ENCODE results near the gene ZSCAN5B.
"Not testable (repeated sequence)": the region's sequence is repeated elsewhere in the genome, so short reads cannot be mapped to it uniquely, and the experiment has no call there.

The ZSCAN5B gene, protein sequence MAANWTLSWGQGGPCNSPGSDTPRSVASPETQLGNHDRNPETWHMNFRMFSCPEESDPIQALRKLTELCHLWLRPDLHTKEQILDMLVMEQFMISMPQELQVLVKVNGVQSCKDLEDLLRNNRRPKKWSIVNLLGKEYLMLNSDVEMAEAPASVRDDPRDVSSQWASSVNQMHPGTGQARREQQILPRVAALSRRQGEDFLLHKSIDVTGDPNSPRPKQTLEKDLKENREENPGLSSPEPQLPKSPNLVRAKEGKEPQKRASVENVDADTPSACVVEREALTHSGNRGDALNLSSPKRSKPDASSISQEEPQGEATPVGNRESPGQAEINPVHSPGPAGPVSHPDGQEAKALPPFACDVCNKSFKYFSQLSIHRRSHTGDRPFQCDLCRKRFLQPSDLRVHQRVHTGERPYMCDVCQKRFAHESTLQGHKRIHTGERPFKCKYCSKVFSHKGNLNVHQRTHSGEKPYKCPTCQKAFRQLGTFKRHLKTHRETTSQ

DNA sequence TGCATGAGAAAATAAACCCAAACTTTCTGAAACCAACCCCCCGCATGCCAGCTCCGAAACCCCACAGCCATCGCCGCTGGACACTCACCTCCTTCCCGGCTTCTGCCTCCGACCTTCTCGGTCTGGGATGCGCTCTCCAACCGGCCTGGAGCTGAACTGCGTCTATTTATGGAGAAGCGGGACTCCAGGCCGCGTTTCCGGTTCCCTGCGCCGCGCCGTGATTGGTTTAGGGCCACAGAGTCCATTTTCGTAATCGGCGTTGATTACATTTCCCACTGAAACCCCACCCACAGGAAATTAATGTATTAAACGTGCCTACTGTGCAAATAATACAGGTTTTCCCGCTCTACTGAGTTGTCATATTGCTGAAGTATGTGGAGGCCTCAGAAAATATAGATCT, at the start of gene ZSCAN5B:
Gene ZSCAN5B, minus strand, starts transcription at position 138 of the 400 bp plus-strand sequence. CDS start 4,731 bp downstream, outside the sequence.
- not testable (repeated sequence) for H3K9me3 Mint-ChIP-seq, ATAC-seq, H3K27ac Mint-ChIP-seq, H3K4me3 Mint-ChIP-seq, H3K4me1 Mint-ChIP-seq, H3K36me3 Mint-ChIP-seq, H3K27me3 Mint-ChIP-seq

DNA sequence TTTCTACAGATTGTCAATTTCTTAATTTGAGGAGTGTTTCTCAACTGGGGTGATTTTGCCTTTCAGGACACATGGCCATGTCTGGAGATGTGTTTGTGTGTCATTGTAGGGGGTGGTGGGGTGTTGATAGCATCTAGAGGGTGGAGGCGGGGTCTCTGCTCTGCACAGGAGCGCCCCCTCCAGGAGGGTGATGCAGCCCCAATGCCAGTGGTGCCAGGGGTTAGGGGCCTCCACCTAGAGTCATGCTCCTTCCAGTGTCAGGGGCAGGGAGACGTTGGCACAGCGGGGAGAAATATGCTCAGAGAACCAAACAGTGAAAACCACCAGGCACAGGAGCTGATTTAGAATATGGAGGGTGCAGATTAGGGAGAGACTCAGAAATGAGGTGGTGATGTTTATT, 48.2 kb upstream of the ZSCAN5B start:
- not testable (repeated sequence) for H3K4me1 Mint-ChIP-seq, H3K27me3 Mint-ChIP-seq

DNA sequence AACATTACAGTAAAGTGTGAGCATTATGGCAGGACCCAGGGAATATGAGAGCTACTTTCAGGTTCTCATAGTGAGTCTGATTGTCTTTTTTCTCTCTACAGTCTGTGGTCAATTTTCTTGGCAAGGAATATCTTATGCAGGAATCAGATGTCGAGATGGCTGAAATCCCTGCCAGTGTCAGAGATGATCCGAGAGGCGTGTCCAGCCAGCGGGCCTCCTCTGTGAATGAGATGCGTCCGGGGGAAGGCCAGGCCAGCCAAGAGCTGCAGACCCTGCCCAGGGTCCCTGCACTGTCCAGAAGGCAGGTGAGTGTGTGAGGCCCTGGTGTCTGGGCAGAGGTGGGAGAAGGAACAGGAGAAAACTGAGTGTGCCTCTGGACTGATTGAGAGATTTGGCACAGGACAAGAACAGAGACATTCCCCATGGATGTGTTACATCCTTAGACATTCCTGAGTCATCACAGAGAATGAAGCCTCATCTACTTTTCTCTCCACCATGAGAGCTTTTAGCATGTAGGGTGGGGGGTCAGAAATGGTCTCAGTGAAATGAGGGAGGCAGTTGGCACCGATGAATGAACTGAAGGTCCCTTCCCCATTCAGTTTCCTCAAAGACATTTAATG, 47.6 kb upstream of the ZSCAN5B start:
- peaks cover 7% of the 10 kb centered on the region for H3K36me3 Mint-ChIP-seq
- no peaks in the 10 kb centered on the region for H3K9me3 Mint-ChIP-seq
- H3K27me3 Mint-ChIP-seq, result no peaks in the 10 kb centered on the region
- H3K4me3 Mint-ChIP-seq, result no peak overlapping the region
- H3K4me1 Mint-ChIP-seq, result no peaks in the 10 kb centered on the region
- no peak for ATAC-seq
- no peak overlapping the region for H3K27ac Mint-ChIP-seq

More for the DNA sequence above, 48.2 kb upstream of the ZSCAN5B start:
- H3K9me3 Mint-ChIP-seq, H3K36me3 Mint-ChIP-seq, H3K27ac Mint-ChIP-seq, H3K4me3 Mint-ChIP-seq, ATAC-seq: not testable (repeated sequence)

DNA sequence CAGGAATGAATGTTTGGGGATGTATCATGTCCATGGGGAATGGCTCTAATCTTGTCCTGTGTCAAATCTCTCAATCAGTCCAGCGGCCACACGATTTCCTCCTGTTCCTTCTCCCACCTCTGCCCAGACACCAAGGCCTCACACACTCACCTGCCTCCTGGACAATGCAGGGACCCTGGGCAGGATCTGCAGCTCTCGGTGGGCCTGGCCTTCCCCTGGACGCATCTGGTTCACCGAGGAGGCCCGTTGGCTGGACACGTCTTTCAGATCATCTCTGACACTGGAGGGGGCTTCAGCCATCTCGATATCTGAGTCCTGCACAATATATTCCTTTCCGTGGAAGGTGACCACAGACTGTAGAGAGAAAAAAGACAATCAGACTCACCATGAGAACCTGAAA, 25.9 kb upstream of the ZSCAN5B start:
- Mint-ChIP-seq H3K36me3 (peaks cover 38% of the 10 kb centered on the region), H3K27me3 (peaks cover 2% of the 10 kb centered on the region), H3K4me1 (no peaks in the 10 kb centered on the region), H3K4me3 (no peak overlapping the region), H3K27ac (no peak overlapping the region), H3K9me3 (no peaks in the 10 kb centered on the region)
- ATAC-seq, result no peak

DNA sequence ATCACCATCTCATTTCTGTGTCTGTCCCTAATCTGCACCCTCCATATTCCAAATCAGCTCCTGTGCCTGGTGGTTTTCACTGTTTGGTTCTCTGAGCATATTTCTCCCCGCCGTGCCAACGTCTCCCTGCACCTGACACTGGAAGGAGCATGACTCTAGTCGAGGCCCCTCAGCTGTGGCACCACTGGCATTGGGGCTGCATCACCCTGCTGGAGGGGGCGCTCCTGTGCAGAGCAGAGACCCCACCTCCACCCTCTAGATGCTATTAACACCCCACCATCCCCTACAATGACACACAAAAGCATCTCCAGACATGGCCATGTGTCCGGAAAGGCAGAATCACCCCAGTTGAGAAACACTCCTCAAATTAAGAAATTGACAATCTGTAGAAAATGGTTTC, 25.3 kb upstream of the ZSCAN5B start:
- H3K27ac Mint-ChIP-seq, result no peak overlapping the region

DNA sequence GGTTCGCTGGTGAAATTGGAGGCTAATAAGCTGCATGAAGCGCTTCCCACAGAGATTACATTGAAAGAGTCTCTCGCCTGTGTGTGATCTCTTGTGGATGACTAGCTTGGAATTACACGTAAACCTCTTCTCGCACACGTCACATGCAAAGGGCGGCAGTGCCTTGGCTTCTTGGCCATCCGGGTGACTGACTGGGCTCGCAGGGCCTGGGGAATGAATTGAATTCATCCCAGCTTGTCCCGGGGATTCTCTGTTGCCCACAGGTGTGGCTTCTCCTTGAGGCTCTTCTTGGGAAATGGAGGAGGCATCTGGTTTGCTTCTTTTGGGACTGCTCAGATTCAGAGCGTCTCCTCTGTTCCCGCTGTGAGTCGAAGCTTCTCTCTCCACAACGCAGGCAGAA, 24.3 kb upstream of the ZSCAN5B start:
- no peak for ATAC-seq
- no peaks in the 10 kb centered on the region for H3K4me1 Mint-ChIP-seq

More for the DNA sequence above, 25.3 kb upstream of the ZSCAN5B start:
- ATAC-seq, result no peak
- Mint-ChIP-seq H3K4me1 (no peaks in the 10 kb centered on the region), H3K4me3 (no peak overlapping the region), H3K36me3 (peaks cover 38% of the 10 kb centered on the region), H3K27me3 (peaks cover 8% of the 10 kb centered on the region), H3K9me3 (no peaks in the 10 kb centered on the region)

DNA sequence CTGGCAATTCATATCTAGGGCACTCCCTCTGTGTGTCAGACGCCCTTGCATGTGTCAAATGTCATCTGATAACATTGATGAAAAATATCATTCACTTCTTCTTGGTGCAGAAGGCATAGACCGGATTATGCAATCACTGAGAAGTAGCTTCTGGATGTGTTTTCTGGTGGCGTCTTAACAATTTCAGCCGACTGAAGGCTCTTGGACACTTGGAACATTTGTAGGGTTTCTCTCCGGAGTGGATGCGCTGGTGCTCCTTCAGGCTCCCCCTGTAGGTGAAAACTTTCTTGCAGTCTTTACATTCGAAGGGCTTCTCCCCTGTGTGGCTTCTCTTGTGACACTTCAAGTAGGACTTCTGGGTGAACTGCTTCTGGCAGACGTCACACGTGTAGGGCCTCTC, 23.9 kb upstream of the ZSCAN5B start:
- not testable (repeated sequence) for H3K4me3 Mint-ChIP-seq, H3K27ac Mint-ChIP-seq, H3K9me3 Mint-ChIP-seq, ATAC-seq, H3K4me1 Mint-ChIP-seq
- Mint-ChIP-seq H3K27me3 (peaks cover 13% of the 10 kb centered on the region), H3K36me3 (peaks cover 38% of the 10 kb centered on the region)

More for the DNA sequence above, 24.3 kb upstream of the ZSCAN5B start:
- peaks cover 13% of the 10 kb centered on the region for H3K27me3 Mint-ChIP-seq
- H3K27ac Mint-ChIP-seq, result no peak overlapping the region
- no peak overlapping the region for H3K4me3 Mint-ChIP-seq
- peaks cover 38% of the 10 kb centered on the region for H3K36me3 Mint-ChIP-seq
- no peaks in the 10 kb centered on the region for H3K9me3 Mint-ChIP-seq

DNA sequence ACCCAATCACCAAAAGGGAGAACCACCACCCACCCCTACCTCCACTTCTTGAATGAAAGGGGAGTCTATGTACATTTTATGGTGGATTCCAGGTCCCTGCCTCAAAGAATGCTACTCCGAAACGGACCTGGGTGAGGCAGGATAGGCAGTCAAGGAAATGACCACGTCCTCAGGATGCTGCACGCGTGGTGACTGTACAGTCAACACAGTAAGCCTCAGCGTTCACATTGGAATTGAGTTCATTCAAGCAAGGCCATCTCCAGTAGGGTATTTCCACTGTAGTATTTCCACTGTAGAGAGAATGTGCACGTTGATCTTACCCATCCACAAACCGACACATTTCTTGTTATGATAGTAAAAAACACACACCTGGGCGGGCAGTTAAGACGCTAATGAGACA, 21.4 kb upstream of the ZSCAN5B start:
- Mint-ChIP-seq H3K4me1 (no peaks in the 10 kb centered on the region), H3K27me3 (peaks cover 33% of the 10 kb centered on the region), H3K36me3 (peaks cover 33% of the 10 kb centered on the region), H3K4me3 (no peak overlapping the region), H3K27ac (no peak overlapping the region), H3K9me3 (no peaks in the 10 kb centered on the region)
- ATAC-seq, result no peak

DNA sequence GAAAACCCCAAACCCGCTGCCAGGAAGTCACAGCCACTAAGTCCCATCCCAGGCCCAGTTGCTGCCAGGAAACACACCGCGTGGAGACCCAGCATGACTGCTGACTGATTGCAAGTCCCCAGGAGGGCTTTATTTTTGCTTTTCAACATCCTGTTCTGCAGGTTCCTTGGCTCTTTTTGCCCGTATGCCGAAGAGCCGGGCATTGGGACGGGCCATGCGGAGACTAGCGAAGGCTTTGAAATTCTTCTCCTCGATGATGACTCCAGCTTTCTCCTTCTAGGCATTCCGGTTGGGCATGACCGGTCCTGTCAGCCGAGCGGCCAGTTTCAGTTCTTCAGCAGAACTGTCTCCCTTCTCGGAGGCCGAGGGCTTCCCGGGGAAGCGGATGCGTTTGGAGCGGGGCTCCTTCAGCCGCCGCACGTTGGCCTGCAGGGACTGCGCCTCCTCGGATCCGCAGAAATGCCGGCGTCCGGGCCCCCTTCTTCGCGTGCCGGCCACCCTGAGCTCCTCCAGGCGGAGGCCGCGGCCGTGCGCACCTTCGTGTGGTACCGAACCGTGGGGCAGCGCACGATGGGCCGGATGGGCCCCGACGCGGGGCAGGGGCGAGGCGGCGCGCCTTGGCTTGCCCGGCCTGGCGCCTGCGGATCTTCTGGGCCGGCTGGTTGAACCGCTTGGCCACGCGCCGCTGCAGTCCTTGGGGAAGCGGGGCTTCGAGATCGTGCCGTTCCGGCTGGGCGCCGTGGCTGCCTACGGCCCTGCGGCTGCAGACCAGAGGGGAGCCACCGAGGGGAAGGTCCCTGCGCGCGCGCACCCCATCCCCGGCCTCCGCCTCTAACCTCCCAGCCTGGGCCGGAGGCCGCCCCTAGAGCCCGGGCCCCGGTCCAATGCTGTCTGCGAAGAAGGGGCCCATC, 19.7 kb upstream of the ZSCAN5B start:
- Mint-ChIP-seq H3K27me3 (peaks cover 33% of the 10 kb centered on the region), H3K27ac (no peak overlapping the region), H3K4me1 (no peaks in the 10 kb centered on the region), H3K9me3 (no peaks in the 10 kb centered on the region), H3K36me3 (peaks cover 18% of the 10 kb centered on the region), H3K4me3 (peak overlapping the region; percentile 56)
- peak; percentile 66 for ATAC-seq

DNA sequence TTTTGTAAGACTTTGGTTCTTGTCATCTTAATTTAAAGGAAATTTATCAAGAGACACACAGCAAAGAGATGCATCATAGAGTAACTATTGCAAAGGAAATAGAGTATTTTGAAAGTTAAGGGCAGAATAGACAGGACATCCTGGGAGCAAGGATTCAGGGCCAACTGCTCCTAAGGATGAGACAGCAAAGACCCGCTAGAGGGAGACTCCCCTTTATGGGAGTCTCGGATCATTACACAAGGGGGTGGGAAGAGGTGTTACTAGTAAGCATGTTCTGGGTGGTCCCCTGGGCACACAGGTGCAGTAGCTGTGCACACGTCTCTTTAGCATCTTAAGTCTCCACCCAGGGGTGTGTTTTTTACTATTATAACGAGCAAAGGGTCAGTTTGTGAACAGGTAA, 14.1 kb upstream of the ZSCAN5B start:
- Mint-ChIP-seq H3K4me3 (no peak overlapping the region), H3K27ac (no peak overlapping the region), H3K9me3 (no peaks in the 10 kb centered on the region), H3K27me3 (peaks cover 45% of the 10 kb centered on the region), H3K4me1 (no peaks in the 10 kb centered on the region), H3K36me3 (no peaks in the 10 kb centered on the region)
- no peak for ATAC-seq

DNA sequence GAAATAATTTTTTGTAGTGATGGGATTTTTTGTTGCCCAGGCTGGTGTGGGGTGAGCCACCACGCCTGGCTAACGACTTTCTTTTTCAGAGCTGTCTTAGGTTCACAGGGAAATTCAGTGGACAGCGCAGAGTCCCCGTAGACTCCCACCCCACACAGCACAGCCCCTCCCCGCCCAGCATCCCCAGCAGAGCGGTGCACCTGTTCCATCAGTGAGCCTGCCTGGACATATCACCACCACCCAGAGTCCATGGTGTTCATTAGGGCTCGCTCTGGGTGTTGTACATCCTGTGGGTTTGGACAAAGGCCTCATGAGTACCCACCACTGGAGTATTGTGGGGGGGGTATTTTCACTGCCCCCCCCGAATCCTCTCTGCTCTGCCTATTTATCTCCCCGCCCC, 12.5 kb upstream of the ZSCAN5B start:
- not testable (repeated sequence) for H3K36me3 Mint-ChIP-seq, H3K9me3 Mint-ChIP-seq, ATAC-seq, H3K4me1 Mint-ChIP-seq, H3K27ac Mint-ChIP-seq, H3K4me3 Mint-ChIP-seq
- peaks cover 43% of the 10 kb centered on the region for H3K27me3 Mint-ChIP-seq

DNA sequence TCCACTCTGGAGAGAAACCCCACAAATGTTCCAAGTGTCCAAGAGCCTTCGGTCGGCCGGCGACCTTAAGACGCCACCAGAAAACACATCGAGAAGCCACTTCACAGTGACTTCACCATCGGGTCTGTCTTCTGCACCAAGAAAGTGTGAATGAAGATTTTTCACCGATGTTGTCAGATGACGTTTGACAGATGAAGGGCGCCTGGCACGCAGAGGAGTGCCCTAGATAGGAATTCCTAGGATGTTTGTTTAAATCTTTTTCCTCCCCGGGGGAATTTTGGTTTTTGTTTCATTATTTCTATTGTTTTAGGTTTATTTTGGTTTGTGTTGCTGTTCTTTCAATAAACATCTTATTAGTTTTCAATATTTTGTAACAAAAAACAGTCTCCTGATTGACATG, 11.5 kb upstream of the ZSCAN5B start:
- H3K4me1 Mint-ChIP-seq, result no peaks in the 10 kb centered on the region
- no peak for ATAC-seq
- H3K36me3 Mint-ChIP-seq, result no peaks in the 10 kb centered on the region
- H3K27ac Mint-ChIP-seq, result no peak overlapping the region
- no peak overlapping the region for H3K4me3 Mint-ChIP-seq
- H3K27me3 Mint-ChIP-seq, result peaks cover 33% of the 10 kb centered on the region
- no peaks in the 10 kb centered on the region for H3K9me3 Mint-ChIP-seq

DNA sequence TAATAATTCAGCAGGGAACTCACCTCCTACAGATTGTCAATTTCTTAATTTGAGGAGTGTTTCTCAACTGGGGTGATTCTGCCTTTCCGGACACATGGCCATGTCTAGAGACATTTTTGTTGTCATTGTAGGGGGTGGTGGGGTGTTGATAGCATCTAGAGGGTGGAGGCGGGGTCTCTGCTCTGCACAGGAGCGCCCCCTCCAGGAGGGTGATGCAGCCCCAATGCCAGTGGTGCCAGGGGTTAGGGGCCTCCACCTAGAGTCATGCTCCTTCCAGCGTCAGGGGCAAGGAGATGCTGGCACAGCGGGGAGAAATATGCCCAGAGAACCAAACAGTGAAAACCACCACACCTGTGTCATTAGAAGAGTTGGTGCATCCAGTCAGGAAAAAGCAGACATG, 10.0 kb upstream of the ZSCAN5B start:
- peaks cover 31% of the 10 kb centered on the region for H3K27me3 Mint-ChIP-seq

DNA sequence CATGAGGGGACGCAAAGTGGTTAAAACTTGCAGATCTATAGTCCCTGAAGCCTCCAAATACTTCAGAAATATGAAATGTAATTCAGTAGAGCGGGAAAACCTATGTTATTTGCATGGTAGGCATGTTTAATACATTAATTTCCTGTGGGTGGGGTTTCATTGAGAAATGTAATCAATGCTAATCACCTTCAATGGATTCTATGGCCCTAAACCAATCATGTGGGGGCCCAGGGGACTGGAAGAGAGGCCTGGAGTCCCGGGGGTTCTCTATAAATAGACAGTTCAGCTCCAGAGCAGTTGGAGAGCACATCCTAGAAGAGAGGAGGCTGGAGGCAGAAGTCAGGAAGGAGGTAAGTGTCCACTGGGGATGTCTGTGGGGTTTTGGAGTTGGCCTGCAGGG, 4.4 kb upstream of the ZSCAN5B start, which contains the start of gene ZSCAN5C:
Gene ZSCAN5C, plus strand, starts transcription at position 301 of the 400 bp plus-strand sequence. CDS start 3,641 bp downstream, outside the sequence.
- ATAC-seq, result no peak
- no peaks in the 10 kb centered on the region for H3K9me3 Mint-ChIP-seq
- no peaks in the 10 kb centered on the region for H3K36me3 Mint-ChIP-seq
- no peak within 1 kb of the TSS for H3K27ac Mint-ChIP-seq
- no peaks in the 10 kb centered on the region for H3K4me1 Mint-ChIP-seq
- peaks cover 18% of the 10 kb centered on the region for H3K27me3 Mint-ChIP-seq
- no peak within 1 kb of the TSS for H3K4me3 Mint-ChIP-seq

More for the DNA sequence above, 10.0 kb upstream of the ZSCAN5B start:
- H3K4me3 Mint-ChIP-seq, H3K9me3 Mint-ChIP-seq, H3K36me3 Mint-ChIP-seq, H3K27ac Mint-ChIP-seq, ATAC-seq, H3K4me1 Mint-ChIP-seq: not testable (repeated sequence)

DNA sequence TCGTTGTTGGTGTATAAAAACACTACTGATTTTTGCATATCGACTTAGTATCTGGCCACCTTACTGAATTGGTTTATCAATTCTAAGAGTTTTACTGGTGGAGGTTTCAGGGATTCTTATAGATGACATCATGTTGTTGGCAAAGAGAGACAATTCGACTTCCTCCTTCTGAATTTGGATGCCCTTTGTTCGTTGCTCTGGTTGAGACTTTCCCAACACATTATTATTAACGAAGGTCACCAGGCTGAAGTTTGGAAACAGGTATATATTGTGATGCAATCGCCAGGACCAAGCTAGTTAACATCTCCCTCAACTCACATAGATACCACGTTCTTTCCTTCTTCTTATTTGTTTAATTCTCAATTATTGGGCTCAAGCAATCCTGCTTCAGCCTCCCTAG, 2.1 kb upstream of the ZSCAN5B start:
- Mint-ChIP-seq H3K4me1 (no peaks in the 10 kb centered on the region), H3K4me3 (no peak overlapping the region), H3K9me3 (no peaks in the 10 kb centered on the region), H3K27me3 (peaks cover 9% of the 10 kb centered on the region), H3K27ac (no peak overlapping the region), H3K36me3 (no peaks in the 10 kb centered on the region)
- no peak for ATAC-seq
